ENCODE measurements around the gene CHTOP.
A peak's percentile ranks its signal among the peaks of the same experiment; 100 is the strongest.
"Not testable (repeated sequence)": the region's sequence is repeated elsewhere in the genome, so short reads cannot be mapped to it uniquely, and the experiment has no call there.

The CHTOP gene

GRCh38 chr1:153631047-153632022 lies 2.5 kb upstream of the CHTOP start:
- no peak for DNase-seq (ENCODE audit: low read depth)

GRCh38 chr1:153633161-153633753 lies 609 bp upstream of the CHTOP start:
- no peak for DNase-seq (ENCODE audit: low read depth)

- DNase-seq (ENCODE audit: low read depth): no peak
Observed at GRCh38 chr1:153635872-153636271, 2.0 kb downstream of the CHTOP start.

- DNase-seq (ENCODE audit: low read depth): no peak
Observed at GRCh38 chr1:153636312-153636711, 2.4 kb downstream of the CHTOP start.

- DNase-seq (ENCODE audit: low read depth): no peak
Observed at GRCh38 chr1:153638261-153638660, 4.4 kb downstream of the CHTOP start.

GRCh38 chr1:153639280-153639679 lies 5.4 kb downstream of the CHTOP start:
- no peak for DNase-seq (ENCODE audit: low read depth)

- not testable (repeated sequence) for DNase-seq (ENCODE audit: low read depth)
Observed at GRCh38 chr1:153640213-153640612, 6.3 kb downstream of the CHTOP start.

- no peak for DNase-seq (ENCODE audit: low read depth)
Observed at GRCh38 chr1:153640861-153641260, 7.0 kb downstream of the CHTOP start.

GRCh38 chr1:153642161-153642560 lies 8.3 kb downstream of the CHTOP start:
- DNase-seq (ENCODE audit: low read depth): no peak

- DNase-seq (ENCODE audit: low read depth): no peak
Observed at GRCh38 chr1:153643100-153643499, 9.2 kb downstream of the CHTOP start.

GRCh38 chr1:153643816-153644215 lies 9.9 kb downstream of the CHTOP start:
- DNase-seq (ENCODE audit: low read depth): no peak

GRCh38 chr1:153646672-153647345 lies 12.9 kb downstream of the CHTOP start:
- DNase-seq (ENCODE audit: low read depth): no peak

- no peak for DNase-seq (ENCODE audit: low read depth)
Observed at GRCh38 chr1:153647346-153647714, 13.5 kb downstream of the CHTOP start.

GRCh38 chr1:153648000-153648643 lies 14.3 kb downstream of the CHTOP start:
- DNase-seq (ENCODE audit: low read depth): no peak

- DNase-seq (ENCODE audit: low read depth): no peak
Observed at GRCh38 chr1:153649137-153649862, 15.4 kb downstream of the CHTOP start.

GRCh38 chr1:153649863-153650235 lies 16.0 kb downstream of the CHTOP start:
- no peak for DNase-seq (ENCODE audit: low read depth)

- DNase-seq (ENCODE audit: low read depth): no peak
Observed at GRCh38 chr1:153651771-153652170, 17.9 kb downstream of the CHTOP start.

- DNase-seq (ENCODE audit: low read depth): no peak
Observed at GRCh38 chr1:153652805-153653500, 19.1 kb downstream of the CHTOP start.

- DNase-seq (ENCODE audit: low read depth): no peak
Observed at GRCh38 chr1:153655333-153655732, 21.5 kb downstream of the CHTOP start.

GRCh38 chr1:153658400-153659174 lies 24.7 kb downstream of the CHTOP start, which contains the start of gene SNAPIN:
SNAPIN (plus strand) TSS chr1:153658703; CDS start chr1:153658744, 41 bp downstream.
- DNase-seq (ENCODE audit: low read depth): peak; percentile 62
